Lower leg skin (tissue), 4 donors: ENCODE measurements around the gene ARHGEF10L. TPM values are rescaled to one million over a fixed set of nuclear protein-coding genes. Genes with fewer than 3 reads are reported as not detected.

Experiments used
- DNase-seq, 2 donors: peaks; one replicate each; pipeline ENCODE4 v3.0.0-alpha.2; 2019; ENCODE audit warnings: low spot score in 2 of 2
- H3K4me3 ChIP-seq: fragments of 200-600 bp; sonication (generic); 2 replicates; pipeline ENCODE4 v1.5.1; 2017; ENCODE audit warnings: mild to moderate bottlenecking, low read depth; ENCODE audit not compliant: poor library complexity, severe bottlenecking
- POLR2A ChIP-seq, 2 donors: fragments of 450-650 bp; IDR thresholded peaks; one replicate each; pipeline ENCODE4 v1.6.1; 2016 to 2017; ENCODE audit warnings: antibody characterized with exemption in 2 of 2, mild to moderate bottlenecking in 1 of 2, moderate library complexity in 1 of 2
- WGBS, 2 donors: methylation state at CpG; one replicate each; pipeline ENCODE4 v1.1.5; 2018; 5-methylcytosine and 5-hydroxymethylcytosine counted together
- intact Hi-C: fragments of 100-400 bp; cut with DNase I; formaldehyde crosslinking; loops from one replicate; pipeline ENCODE4 v1.15.0; 2023; ENCODE audit warnings: low total_unique reads
- total RNA-seq, 4 donors: library from RNA; depleted of rRNA; stranded (reverse); fragments of >200 nt; gene quantifications; one replicate each; pipeline ENCODE4 v1.1.0, GENCODE V29; 2016
- TF ChIP-seq, protein P1 (sequence below), 3 donors: fragments of 450-650 bp; IDR thresholded peaks; one replicate each; pipeline ENCODE4 v1.5.1; 2016; ENCODE audit warnings: antibody characterized with exemption in 3 of 3, mild to moderate bottlenecking in 3 of 3, moderate library complexity in 2 of 3

ARHGEF10L gene
- total RNA-seq, 4 donors from 2014 or later: 95.1 to 125 (median 114) TPM

DNA sequence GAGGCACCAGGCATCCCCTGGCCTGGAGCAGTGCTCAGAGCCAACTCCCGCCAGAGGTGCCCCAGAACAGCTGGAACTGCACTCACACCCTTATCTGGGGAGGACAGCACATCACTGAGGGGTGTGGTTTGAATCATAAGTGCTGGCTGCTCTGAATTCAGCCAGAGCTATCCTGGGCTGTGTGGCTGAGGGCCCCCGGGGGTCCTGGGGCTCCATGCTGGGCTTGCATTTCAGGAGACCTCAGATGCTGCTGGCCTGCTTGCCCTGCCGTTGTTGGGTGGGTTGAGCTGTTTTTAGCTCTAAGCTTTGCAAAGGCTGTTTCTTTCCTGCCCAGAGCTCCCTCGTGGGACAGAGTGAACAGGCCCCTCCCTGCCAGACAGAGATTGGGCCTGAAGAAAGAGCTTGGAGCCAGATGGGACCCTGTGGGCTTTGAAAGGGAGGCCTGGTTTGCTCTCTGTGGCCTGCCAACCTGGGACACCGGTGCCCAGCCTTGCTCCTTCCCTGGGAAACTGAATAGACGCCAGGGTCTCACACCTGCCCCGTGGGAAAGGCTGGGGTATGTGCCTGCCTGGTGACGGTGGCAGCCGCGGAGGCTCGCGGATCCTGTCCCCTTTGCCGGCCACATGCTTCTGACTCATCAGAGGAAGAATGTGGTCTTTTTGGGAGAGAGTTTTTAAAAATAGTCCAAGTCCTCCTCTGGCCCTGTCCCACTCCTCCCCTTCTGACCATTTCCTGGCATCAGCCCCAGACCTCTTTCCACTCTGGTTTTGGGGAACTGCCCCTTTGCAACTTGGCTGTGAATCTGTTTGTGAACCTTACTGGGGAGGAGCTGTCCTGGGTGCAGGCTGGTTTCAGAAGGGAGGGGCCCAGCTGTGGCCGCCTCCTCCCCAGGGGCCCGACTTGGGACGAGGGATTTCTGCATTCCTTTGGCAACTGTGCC is 30.0 kb downstream of the ARHGEF10L start:
- TF ChIP-seq, protein P1, sequence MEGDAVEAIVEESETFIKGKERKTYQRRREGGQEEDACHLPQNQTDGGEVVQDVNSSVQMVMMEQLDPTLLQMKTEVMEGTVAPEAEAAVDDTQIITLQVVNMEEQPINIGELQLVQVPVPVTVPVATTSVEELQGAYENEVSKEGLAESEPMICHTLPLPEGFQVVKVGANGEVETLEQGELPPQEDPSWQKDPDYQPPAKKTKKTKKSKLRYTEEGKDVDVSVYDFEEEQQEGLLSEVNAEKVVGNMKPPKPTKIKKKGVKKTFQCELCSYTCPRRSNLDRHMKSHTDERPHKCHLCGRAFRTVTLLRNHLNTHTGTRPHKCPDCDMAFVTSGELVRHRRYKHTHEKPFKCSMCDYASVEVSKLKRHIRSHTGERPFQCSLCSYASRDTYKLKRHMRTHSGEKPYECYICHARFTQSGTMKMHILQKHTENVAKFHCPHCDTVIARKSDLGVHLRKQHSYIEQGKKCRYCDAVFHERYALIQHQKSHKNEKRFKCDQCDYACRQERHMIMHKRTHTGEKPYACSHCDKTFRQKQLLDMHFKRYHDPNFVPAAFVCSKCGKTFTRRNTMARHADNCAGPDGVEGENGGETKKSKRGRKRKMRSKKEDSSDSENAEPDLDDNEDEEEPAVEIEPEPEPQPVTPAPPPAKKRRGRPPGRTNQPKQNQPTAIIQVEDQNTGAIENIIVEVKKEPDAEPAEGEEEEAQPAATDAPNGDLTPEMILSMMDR (IDR thresholded peaks at IDR 0.05): no peak
- no peak for TF ChIP-seq POLR2A (IDR thresholded peaks at IDR 0.05)
- 14 to 26% methylated on average over 16 of the region's 16 CpGs for WGBS, 2 donors
- intact Hi-C loops: no loop called here
- no peak overlapping the region for H3K4me3 ChIP-seq
- peak; percentile 89 to 97 for DNase-seq

DNA sequence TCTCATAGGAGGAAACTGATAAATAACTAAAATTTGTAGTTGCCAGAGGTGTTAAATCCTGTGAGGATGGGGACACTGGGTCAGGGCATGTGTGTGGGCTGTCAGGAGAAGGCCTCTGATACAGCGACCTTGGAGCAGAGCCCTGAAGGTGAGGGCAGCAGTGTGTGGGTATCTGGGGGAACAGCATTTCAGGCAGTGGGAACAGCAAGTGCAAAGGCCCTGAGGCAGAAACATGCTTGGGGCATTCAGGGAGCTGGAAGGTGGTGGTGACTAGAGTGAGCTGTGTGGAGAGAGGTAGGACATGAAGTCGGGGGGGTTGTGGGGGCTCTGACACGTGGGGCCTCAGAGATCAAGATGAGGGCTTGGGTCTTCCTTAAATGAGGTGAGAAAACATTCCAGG is 30.7 kb downstream of the ARHGEF10L start:
- intact Hi-C loops: no loop called here

DNA sequence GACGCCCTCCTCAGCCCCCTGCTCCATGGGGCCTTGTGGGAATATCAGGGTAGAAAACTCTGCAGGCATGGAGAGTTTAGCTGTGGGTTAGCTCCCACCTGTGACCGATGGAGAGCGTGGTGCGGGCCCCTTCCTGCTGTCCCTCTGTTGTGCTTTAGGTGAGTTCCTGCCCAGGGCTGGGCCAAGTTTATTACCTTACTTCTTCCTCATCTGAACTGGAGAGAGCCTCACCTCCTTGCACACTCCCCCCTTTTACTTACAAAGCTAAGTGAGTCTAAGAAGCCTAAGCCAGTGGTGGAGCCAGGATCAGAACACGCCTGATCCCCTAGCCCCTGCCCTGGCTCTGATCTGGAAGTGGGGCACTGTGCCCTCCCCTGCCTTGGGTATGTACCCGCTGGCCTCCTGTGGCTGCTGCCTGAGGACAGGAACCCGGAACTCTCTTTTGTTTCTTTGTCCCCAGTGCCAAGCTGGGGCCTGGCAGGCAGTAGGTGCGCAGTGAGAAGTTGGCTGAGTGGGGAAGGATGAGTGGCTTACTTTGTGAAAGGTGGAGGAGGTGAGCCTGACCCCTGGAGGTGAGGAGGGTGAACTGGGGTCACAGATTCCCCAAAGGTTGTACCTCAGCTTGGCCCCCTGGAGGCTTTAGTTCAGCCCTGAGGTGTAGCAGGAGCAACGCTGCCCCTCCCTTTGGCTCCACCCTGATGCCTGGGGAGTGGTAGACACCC is 32.9 kb downstream of the ARHGEF10L start:
- intact Hi-C loops: no loop called here
- TF ChIP-seq, protein P1 (IDR thresholded peaks at IDR 0.05): no peak
- no peak for TF ChIP-seq POLR2A (IDR thresholded peaks at IDR 0.05)
- H3K4me3 ChIP-seq: no peak overlapping the region
- no peak for DNase-seq
- WGBS, 2 donors: 81 to 82% methylated on average over 9 of the region's 9 CpGs

More for the DNA sequence above, 30.7 kb downstream of the ARHGEF10L start:
- no peak for TF ChIP-seq POLR2A (IDR thresholded peaks at IDR 0.05)
- no peak overlapping the region for H3K4me3 ChIP-seq
- WGBS, 2 donors: 83 to 93% methylated on average over 3 of the region's 3 CpGs
- no peak for DNase-seq

DNA sequence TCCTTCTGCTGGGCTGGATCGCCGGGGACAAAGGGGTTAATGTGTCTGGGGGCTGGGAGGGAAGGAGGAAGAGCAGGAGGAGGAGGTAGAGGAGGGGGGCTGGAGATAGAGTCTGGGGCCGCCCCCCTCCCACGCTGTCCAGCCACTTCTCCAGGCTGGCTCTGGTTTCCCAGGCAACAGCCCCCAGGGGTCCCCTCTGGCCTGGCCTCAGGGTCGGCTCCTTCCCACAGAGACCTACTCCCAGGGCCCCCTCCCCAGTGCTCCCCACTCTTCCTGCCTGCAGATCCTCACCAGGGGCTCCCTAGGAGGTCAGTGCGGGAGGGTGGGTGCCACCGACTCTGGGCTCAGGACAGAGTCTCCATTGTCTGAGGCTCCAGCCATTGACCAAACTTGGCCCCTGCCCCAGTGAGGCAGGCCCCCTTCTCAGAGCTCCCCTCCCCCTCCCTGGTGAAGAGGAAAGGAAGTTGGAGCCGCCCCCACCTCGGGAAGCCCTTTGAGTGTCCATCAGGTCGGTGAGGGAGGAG is 34.1 kb downstream of the ARHGEF10L start:
- no peak overlapping the region for H3K4me3 ChIP-seq
- intact Hi-C loops: no loop called here
- no peak for DNase-seq
- WGBS, 2 donors: 50 to 54% methylated on average over 9 to 10 of the region's 10 CpGs
- TF ChIP-seq, protein P1 (IDR thresholded peaks at IDR 0.05): no peak
- TF ChIP-seq POLR2A (IDR thresholded peaks at IDR 0.05): no peak

DNA sequence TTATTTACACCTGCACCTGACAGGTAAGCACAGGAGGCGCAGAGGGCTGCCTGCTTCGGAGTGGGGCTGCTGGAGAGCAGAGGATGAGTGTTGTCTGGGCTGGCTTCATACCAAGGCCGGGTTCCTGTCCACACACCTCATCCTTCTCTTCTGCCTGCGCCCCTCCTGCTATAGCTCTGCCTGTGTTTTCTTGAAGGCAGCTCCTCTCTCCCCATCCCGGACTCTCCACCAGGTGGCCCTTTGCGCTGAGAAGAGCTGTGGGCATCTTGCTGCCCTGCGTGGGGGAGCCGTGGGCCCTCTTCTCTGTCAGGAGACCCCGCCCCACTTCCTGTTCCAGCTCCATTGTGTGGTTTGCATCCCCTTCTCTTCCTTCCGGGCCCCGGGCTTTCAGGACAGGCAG is 35.0 kb downstream of the ARHGEF10L start:
- intact Hi-C loops: no loop called here

More for the DNA sequence above, 35.0 kb downstream of the ARHGEF10L start:
- 55 to 61% methylated on average over 11 of the region's 11 CpGs for WGBS, 2 donors
- no peak for DNase-seq
- TF ChIP-seq, protein P1 (IDR thresholded peaks at IDR 0.05): no peak
- no peak for TF ChIP-seq POLR2A (IDR thresholded peaks at IDR 0.05)
- H3K4me3 ChIP-seq: no peak overlapping the region
